Measurements from ENCODE around the gene CCM2. TPM values are rescaled to one million over a fixed set of nuclear protein-coding genes. Genes with fewer than 3 reads are reported as not detected.
A peak's percentile ranks its signal among the peaks of the same experiment; 100 is the strongest.

Gene CCM2
- total RNA-seq, 1 donor from 2014 or later, result 35.7 TPM

DNA sequence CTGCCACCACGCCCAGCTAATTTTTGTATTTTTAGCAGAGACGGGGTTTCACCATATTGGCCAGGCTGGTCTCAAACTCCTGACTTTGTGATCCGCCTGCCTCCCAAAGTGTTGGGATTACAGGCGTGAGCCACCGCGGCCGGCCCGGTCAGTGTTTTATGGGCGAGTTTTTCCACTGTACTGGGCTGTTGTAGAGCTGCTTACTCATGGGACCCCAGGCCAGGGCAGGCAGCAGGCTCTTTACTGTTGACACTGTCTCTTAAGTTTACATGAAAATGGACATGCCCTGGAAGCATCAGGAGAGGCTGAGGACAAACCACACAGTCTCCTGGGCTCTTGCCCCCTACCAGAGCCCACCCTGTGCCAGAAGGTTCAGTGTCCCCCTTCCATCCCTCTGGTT lies 77.6 kb downstream of the CCM2 start:
- Mint-ChIP-seq H3K4me3 (no peak overlapping the region), H3K36me3 (ENCODE audit: low read depth) (peaks cover 6% of the 10 kb centered on the region), H3K27ac (ENCODE audit: unreplicated experiment) (no peak overlapping the region), H3K27me3 (ENCODE audit: low read depth) (no peaks in the 10 kb centered on the region), H3K4me1 (no peaks in the 10 kb centered on the region), H3K9me3 (no peaks in the 10 kb centered on the region)
- DNase-seq (ENCODE audit: low read depth, low spot score), result no peak
- TF ChIP-seq, protein P1, sequence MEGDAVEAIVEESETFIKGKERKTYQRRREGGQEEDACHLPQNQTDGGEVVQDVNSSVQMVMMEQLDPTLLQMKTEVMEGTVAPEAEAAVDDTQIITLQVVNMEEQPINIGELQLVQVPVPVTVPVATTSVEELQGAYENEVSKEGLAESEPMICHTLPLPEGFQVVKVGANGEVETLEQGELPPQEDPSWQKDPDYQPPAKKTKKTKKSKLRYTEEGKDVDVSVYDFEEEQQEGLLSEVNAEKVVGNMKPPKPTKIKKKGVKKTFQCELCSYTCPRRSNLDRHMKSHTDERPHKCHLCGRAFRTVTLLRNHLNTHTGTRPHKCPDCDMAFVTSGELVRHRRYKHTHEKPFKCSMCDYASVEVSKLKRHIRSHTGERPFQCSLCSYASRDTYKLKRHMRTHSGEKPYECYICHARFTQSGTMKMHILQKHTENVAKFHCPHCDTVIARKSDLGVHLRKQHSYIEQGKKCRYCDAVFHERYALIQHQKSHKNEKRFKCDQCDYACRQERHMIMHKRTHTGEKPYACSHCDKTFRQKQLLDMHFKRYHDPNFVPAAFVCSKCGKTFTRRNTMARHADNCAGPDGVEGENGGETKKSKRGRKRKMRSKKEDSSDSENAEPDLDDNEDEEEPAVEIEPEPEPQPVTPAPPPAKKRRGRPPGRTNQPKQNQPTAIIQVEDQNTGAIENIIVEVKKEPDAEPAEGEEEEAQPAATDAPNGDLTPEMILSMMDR (conservative IDR thresholded peaks at IDR 0.05), result no peak

DNA sequence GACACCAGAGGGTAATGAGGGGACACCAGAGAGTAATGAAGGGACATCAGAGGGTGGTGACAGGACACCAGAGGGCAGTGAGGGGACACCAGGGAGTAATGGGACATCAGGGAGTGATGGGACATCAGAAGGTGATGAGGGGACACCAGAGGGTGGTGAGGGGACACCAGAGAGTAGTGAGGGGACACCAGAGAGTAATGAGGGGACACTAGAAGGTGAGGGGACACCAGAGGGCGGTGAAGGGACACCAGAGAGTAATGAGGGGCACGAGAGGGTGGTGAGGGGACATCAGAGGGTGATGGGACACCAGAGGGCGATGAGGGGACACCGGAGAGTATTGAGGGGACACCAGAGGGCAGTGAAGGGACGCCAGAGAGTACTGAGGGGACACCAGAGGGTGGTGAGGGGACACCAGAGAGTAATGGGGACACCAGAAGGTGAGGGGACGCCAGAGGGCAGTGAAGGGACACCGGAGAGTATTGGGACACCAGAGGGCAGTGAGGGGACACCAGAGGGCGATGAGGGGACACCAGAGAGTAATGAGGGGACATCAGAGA lies 78.2 kb downstream of the CCM2 start:
- H3K4me3 Mint-ChIP-seq, result no peak overlapping the region
- no peaks in the 10 kb centered on the region for H3K4me1 Mint-ChIP-seq
- H3K9me3 Mint-ChIP-seq, result no peaks in the 10 kb centered on the region
- no peaks in the 10 kb centered on the region for H3K27me3 Mint-ChIP-seq (ENCODE audit: low read depth)
- TF ChIP-seq, protein P1 (conservative IDR thresholded peaks at IDR 0.05), result no peak
- H3K36me3 Mint-ChIP-seq (ENCODE audit: low read depth), result peaks cover 6% of the 10 kb centered on the region
- DNase-seq (ENCODE audit: low read depth, low spot score), result no peak
- H3K27ac Mint-ChIP-seq (ENCODE audit: unreplicated experiment), result peak overlapping the region; percentile 43

- peaks cover 5% of the 10 kb centered on the region for H3K4me1 Mint-ChIP-seq
- H3K4me3 Mint-ChIP-seq, result peak overlapping the region; percentile 38
- DNase-seq (ENCODE audit: low read depth, low spot score), result no peak
- no peaks in the 10 kb centered on the region for H3K27me3 Mint-ChIP-seq (ENCODE audit: low read depth)
- no peak overlapping the region for H3K27ac Mint-ChIP-seq (ENCODE audit: unreplicated experiment)
- peaks cover 3% of the 10 kb centered on the region for H3K36me3 Mint-ChIP-seq (ENCODE audit: low read depth)
- TF ChIP-seq, protein P1 (conservative IDR thresholded peaks at IDR 0.05), result no peak
- H3K9me3 Mint-ChIP-seq, result no peaks in the 10 kb centered on the region
These were observed 80.4 kb downstream of the CCM2 start for GRCh38 chr7:45080265-45080957.

DNA sequence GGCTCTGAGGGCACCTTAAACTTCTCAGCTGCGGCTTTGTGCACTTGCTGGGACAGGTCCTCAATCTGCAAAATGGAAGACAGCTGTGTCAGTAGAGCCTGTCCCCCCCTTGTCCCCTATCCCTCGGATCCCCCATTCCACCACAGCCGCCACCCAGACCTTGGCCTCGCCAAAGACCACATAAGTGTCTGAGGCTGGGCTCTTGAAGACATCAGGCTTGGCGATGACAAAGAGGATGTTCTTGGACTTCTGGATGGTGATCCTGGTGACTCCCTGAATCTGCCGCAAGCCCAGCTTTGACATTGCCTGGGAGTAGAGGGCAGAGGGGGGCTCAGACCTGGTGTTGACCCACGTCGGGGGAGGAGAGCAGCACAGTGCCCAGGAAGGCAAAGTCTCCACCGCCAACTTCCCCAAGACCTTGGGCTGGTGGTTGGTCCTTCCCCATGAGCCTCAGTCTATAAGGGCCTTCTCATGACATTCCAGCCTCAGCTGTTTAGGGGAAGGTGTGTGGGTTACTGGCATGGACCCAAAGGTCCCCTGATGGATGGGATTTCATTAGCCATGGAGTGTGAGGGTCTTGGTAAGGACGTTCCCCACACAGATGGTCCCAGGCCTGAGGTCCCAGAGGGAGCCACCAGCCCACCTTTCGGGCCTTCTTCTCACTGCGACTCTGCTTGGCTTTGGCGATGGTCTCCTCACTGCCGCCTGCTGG lies 81.1 kb downstream of the CCM2 start:
- TF ChIP-seq, protein P1 (conservative IDR thresholded peaks at IDR 0.05), result no peak
- Mint-ChIP-seq H3K36me3 (ENCODE audit: low read depth) (peaks cover 3% of the 10 kb centered on the region), H3K9me3 (no peaks in the 10 kb centered on the region), H3K27me3 (ENCODE audit: low read depth) (no peaks in the 10 kb centered on the region), H3K27ac (ENCODE audit: unreplicated experiment) (no peak overlapping the region), H3K4me1 (peaks cover 5% of the 10 kb centered on the region), H3K4me3 (no peak overlapping the region)
- no peak for DNase-seq (ENCODE audit: low read depth, low spot score)

DNA sequence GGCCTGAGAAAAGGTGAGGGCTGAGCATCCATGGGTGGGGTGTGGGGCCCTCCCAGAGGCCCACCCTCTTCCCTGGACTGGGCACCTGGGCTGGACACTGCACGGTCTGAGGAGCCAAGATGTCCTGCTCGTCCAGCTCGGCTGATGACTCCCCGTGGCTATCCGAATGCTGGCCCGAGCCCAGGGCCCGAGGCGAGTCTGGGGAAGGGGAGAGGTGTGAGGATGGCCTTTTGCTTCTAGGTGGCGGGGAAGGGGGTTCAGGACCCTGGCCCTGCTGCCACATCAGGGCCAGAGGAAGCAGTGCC lies 81.6 kb downstream of the CCM2 start:
- no peak overlapping the region for H3K27ac Mint-ChIP-seq (ENCODE audit: unreplicated experiment)
- no peaks in the 10 kb centered on the region for H3K9me3 Mint-ChIP-seq
- H3K27me3 Mint-ChIP-seq (ENCODE audit: low read depth), result no peaks in the 10 kb centered on the region
- peaks cover 3% of the 10 kb centered on the region for H3K36me3 Mint-ChIP-seq (ENCODE audit: low read depth)
- no peak for DNase-seq (ENCODE audit: low read depth, low spot score)
- TF ChIP-seq, protein P1 (conservative IDR thresholded peaks at IDR 0.05), result no peak
- H3K4me1 Mint-ChIP-seq, result peaks cover 5% of the 10 kb centered on the region
- no peak overlapping the region for H3K4me3 Mint-ChIP-seq

All from neural crest cell (in vitro differentiated cells).